ENCODE measurements around the gene TAF4B.

Gene TAF4B

DNA sequence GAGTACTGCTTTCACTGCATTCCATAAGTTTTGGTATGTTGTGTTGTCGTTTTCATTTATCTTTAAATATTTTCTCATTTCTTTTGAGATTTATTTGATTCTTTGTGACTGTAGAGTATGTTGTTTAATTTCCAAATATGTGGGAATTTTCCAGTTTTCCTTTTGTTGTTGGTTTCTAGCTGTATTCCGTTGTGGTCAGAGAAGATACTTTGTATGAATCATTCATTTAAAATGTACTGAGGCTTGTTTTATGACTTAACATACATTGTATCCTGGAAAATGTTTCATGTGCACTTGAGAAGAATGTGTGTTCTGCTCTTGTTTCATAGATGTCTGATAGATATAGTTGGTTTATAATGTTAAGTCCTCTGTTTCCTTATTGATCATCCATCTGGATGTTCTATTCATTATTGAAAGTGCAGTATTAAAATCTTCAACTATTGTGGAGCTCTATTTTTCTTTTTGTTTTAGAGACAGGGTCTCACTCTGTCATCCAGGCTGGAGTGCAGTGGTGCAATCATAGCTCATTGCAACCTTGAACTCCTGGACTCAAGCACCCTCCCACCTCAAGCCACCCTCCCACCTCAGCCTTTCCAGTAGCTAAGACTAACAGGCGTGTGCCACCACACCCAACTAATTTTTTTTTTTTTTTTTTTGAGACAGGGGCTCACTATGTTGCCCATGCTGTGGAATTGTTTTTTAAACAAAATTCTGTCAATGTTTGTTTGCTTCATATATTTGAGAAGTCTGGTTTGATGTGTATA, 96.8 kb downstream of the TAF4B start:
- TF ChIP-seq, protein P1, sequence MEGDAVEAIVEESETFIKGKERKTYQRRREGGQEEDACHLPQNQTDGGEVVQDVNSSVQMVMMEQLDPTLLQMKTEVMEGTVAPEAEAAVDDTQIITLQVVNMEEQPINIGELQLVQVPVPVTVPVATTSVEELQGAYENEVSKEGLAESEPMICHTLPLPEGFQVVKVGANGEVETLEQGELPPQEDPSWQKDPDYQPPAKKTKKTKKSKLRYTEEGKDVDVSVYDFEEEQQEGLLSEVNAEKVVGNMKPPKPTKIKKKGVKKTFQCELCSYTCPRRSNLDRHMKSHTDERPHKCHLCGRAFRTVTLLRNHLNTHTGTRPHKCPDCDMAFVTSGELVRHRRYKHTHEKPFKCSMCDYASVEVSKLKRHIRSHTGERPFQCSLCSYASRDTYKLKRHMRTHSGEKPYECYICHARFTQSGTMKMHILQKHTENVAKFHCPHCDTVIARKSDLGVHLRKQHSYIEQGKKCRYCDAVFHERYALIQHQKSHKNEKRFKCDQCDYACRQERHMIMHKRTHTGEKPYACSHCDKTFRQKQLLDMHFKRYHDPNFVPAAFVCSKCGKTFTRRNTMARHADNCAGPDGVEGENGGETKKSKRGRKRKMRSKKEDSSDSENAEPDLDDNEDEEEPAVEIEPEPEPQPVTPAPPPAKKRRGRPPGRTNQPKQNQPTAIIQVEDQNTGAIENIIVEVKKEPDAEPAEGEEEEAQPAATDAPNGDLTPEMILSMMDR (conservative IDR thresholded peaks at IDR 0.05; ENCODE audit: control insufficient read depth, insufficient read depth, low read depth, low read length): no peak
- peak; percentile 67 for DNase-seq (ENCODE audit: low read depth)
- H3K4me3 ChIP-seq (ENCODE audit: control insufficient read depth, low read depth, low read length): no peak overlapping the region

DNA sequence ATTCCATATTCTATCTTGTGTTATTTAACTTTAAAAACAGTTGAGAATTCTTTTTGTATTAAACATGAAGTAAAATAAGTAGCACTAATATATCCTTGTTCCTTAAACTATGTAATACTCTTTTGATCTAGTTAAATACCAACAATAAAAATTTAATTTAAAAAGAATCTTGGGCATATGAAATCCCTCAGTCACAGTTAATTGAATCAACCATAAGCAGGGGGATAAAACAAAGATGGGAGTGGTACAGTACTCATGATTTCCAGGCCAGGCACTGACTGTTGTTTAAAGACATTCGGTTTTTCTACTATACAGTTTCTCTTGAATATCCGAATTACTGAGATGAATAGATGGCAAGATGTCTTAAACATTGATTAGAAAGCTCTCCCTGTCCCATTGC, 99.5 kb downstream of the TAF4B start:
- DNase-seq (ENCODE audit: low read depth): no peak
- TF ChIP-seq, protein P1 (conservative IDR thresholded peaks at IDR 0.05; ENCODE audit: control insufficient read depth, insufficient read depth, low read depth, low read length): no peak

DNA sequence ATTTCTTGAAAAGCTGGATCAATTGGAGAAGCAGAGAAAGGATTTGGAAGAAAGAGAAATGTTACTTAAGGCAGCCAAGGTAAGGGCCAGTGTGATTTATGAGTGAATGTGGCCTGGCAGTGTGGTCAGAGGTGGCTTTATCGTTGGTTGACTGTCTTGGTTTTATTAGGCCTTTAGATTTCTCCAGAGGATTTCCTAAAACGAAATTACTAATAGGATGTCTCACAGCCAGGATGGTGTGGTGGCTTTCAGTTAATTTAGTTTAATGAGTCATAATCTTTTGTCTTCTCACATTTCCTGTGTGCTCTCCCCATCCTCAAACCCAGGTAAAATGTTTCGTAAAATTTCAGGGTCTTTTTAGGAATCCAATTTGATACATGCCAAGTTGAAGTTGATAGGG, 100.8 kb downstream of the TAF4B start:
- peak; percentile 15 for DNase-seq (ENCODE audit: low read depth)
- TF ChIP-seq, protein P1 (conservative IDR thresholded peaks at IDR 0.05; ENCODE audit: control insufficient read depth, insufficient read depth, low read depth, low read length): no peak
- H3K4me3 ChIP-seq (ENCODE audit: control insufficient read depth, low read depth, low read length): no peak overlapping the region

More for the DNA sequence above, 99.5 kb downstream of the TAF4B start:
- no peak overlapping the region for H3K4me3 ChIP-seq (ENCODE audit: control insufficient read depth, low read depth, low read length)

DNA sequence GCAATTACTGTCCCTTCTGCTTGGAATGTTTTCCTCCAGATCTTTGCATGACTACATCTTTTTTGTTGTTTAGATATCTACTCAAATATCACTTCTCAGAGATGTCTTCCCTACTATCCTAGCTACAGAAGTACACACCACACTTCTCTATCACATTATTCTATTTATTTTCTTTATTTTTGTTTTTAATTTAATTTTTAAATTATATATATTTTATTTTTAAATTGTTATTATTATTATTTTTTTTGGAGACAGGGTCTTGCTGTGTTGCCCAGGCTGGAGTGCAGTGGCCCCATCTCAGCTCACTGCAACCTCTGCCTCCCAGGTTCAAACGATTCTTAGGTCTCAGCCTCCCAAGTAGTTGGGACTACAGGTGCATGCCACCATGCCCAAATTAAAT, 106.7 kb downstream of the TAF4B start:
- TF ChIP-seq, protein P1 (conservative IDR thresholded peaks at IDR 0.05; ENCODE audit: control insufficient read depth, insufficient read depth, low read depth, low read length): no peak
- H3K4me3 ChIP-seq (ENCODE audit: control insufficient read depth, low read depth, low read length): no peak overlapping the region
- no peak for DNase-seq (ENCODE audit: low read depth)

DNA sequence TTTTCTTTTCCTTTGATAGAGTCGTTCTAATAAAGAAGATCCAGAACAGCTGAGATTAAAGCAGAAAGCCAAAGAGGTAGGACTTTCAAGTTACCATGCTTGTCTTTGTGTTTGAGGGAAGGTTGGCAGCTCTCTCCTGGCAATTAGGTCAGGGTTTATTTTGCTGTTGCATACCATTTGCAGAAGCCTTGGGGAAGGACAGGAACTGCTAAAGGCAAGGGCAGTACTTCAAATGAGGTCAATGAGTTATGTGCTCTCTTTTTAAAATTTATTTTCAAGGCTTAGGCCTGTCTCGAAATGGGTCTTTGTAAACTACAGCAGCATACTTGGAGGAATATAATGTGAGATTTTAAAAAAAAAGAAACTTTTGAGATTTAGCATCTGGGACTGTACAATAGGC, 108.9 kb downstream of the TAF4B start:
- TF ChIP-seq, protein P1 (conservative IDR thresholded peaks at IDR 0.05; ENCODE audit: control insufficient read depth, insufficient read depth, low read depth, low read length): no peak
- no peak for DNase-seq (ENCODE audit: low read depth)
- no peak overlapping the region for H3K4me3 ChIP-seq (ENCODE audit: control insufficient read depth, low read depth, low read length)

DNA sequence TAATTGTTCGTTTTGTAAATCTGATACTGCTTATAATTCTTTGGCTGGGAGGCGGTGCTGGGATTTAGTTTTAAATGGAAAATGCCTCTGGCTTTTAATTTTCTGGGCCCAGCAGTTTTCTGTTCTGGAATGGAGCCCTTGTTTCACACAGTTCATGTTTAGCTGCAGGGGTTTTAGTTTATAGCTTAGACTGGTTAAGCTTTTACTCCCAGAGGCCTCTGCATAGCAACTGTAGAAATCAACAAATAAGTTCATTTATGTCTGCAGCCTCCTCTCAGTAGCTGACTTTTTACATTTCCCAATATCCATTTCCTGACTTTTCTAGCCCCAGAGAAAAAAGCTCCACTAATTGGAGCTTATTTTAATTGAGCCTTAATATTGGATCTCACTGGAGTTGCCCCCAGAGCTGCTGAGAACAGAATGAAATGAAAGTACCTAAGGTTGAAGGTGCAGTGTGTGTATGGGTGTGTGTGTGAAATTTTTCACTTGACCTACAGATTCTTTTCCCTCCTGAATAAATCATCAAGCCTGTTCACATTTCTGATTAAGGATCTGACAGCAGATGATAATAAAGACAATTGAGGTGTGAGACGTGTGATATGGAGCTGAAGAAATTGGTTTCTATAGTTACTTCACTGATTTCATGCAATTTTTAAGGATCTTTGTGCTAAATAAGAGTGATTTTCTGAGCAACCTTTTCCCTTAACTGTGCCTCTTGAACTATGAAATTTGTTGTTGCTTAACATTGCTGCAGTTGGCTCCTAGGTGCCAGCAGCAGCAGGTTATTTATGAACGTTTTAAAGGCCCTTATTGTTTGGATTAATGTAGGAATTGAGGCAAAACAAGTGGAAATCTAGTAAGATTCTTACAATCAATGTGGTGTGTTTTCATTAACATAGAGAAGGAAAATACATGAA, 109.6 kb downstream of the TAF4B start:
- no peak for DNase-seq (ENCODE audit: low read depth)
- TF ChIP-seq, protein P1 (conservative IDR thresholded peaks at IDR 0.05; ENCODE audit: control insufficient read depth, insufficient read depth, low read depth, low read length): no peak
- H3K4me3 ChIP-seq (ENCODE audit: control insufficient read depth, low read depth, low read length): no peak overlapping the region

Measured in fibroblast of mammary gland (primary cell).